Skeletal muscle satellite cell (primary cell): ENCODE data around the gene TNRC6A.
"Not testable (repeated sequence)": the region's sequence is repeated elsewhere in the genome, so short reads cannot be mapped to it uniquely, and the experiment has no call there.

Experiments used
- H3K27me3 ChIP-seq: 2 replicates; pipeline ENCODE4 v1.7.0; 2013; ENCODE audit warnings: low read length; ENCODE audit not compliant: control insufficient read depth, insufficient read depth
- H3K36me3 ChIP-seq: 2 replicates; pipeline ENCODE4 v1.7.0; 2013; ENCODE audit warnings: mild to moderate bottlenecking, control low read depth, low read length; ENCODE audit not compliant: insufficient read depth
- H3K4me1 ChIP-seq: 2 replicates; pipeline ENCODE4 v1.7.0; 2013; ENCODE audit warnings: low read length; ENCODE audit not compliant: control insufficient read depth, insufficient read depth
- H3K4me2 ChIP-seq: 2 replicates; pipeline ENCODE4 v1.7.0; 2013; ENCODE audit warnings: mild to moderate bottlenecking, low read length
- H3K4me3 ChIP-seq: 2 replicates; pipeline ENCODE4 v1.7.0; 2013; ENCODE audit warnings: low read length
- H3K9ac ChIP-seq: 2 replicates; pipeline ENCODE4 v1.7.0; 2013; ENCODE audit warnings: mild to moderate bottlenecking, low read depth, low read length, moderate library complexity
- H3K9me3 ChIP-seq: replicated peaks from 2 replicates; pipeline ENCODE4 v1.7.0; 2013; ENCODE audit warnings: mild to moderate bottlenecking, control low read depth, low read length

TNRC6A gene

GRCh38 chr16:24698308-24698707 is 31.1 kb upstream of the TNRC6A start:
- H3K4me3 ChIP-seq, result no peak overlapping the region
- H3K9me3 ChIP-seq, result no peaks in the 10 kb centered on the region
- no peaks in the 10 kb centered on the region for H3K36me3 ChIP-seq
- H3K9ac ChIP-seq, result no peak overlapping the region
- H3K4me1 ChIP-seq, result peaks cover 20% of the 10 kb centered on the region
- H3K27me3 ChIP-seq, result no peaks in the 10 kb centered on the region
- no peak overlapping the region for H3K4me2 ChIP-seq

GRCh38 chr16:24699151-24699723 is 30.2 kb upstream of the TNRC6A start:
- Histone ChIP-seq H3K4me2 (no peak overlapping the region), H3K27me3 (no peaks in the 10 kb centered on the region), H3K36me3 (no peaks in the 10 kb centered on the region), H3K9me3 (no peaks in the 10 kb centered on the region), H3K4me3 (no peak overlapping the region), H3K9ac (no peak overlapping the region), H3K4me1 (peaks cover 20% of the 10 kb centered on the region)

GRCh38 chr16:24700549-24701392 is 28.7 kb upstream of the TNRC6A start:
- H3K4me2 ChIP-seq, result peak overlapping the region; percentile 63
- H3K27me3 ChIP-seq, result no peaks in the 10 kb centered on the region
- H3K4me1 ChIP-seq, result peaks cover 20% of the 10 kb centered on the region
- H3K9ac ChIP-seq, result peak overlapping the region; percentile 43
- no peaks in the 10 kb centered on the region for H3K36me3 ChIP-seq
- no peaks in the 10 kb centered on the region for H3K9me3 ChIP-seq
- peak overlapping the region; percentile 8 for H3K4me3 ChIP-seq

- Histone ChIP-seq H3K9me3 (no peaks in the 10 kb centered on the region), H3K36me3 (no peaks in the 10 kb centered on the region), H3K4me1 (peaks cover 20% of the 10 kb centered on the region), H3K4me2 (peak overlapping the region; percentile 63), H3K9ac (peak overlapping the region; percentile 43), H3K4me3 (peak overlapping the region; percentile 23), H3K27me3 (no peaks in the 10 kb centered on the region)
Observed at GRCh38 chr16:24701521-24701951, 27.9 kb upstream of the TNRC6A start.

- not testable (repeated sequence) for H3K27me3 ChIP-seq, H3K4me3 ChIP-seq, H3K9me3 ChIP-seq, H3K36me3 ChIP-seq, H3K4me1 ChIP-seq, H3K4me2 ChIP-seq, H3K9ac ChIP-seq
Observed at GRCh38 chr16:24707760-24708159, 21.7 kb upstream of the TNRC6A start.

- Histone ChIP-seq H3K4me2 (no peak overlapping the region), H3K36me3 (no peaks in the 10 kb centered on the region), H3K9me3 (no peaks in the 10 kb centered on the region), H3K27me3 (no peaks in the 10 kb centered on the region), H3K9ac (no peak overlapping the region), H3K4me3 (no peak overlapping the region), H3K4me1 (no peaks in the 10 kb centered on the region)
Observed at GRCh38 chr16:24713379-24713778, 16.1 kb upstream of the TNRC6A start.

GRCh38 chr16:24717411-24717810 is 12.0 kb upstream of the TNRC6A start:
- H3K4me2 ChIP-seq, result no peak overlapping the region
- H3K9ac ChIP-seq, result no peak overlapping the region
- H3K27me3 ChIP-seq, result no peaks in the 10 kb centered on the region
- no peaks in the 10 kb centered on the region for H3K9me3 ChIP-seq
- H3K4me1 ChIP-seq, result no peaks in the 10 kb centered on the region
- H3K4me3 ChIP-seq, result no peak overlapping the region
- no peaks in the 10 kb centered on the region for H3K36me3 ChIP-seq

- H3K9me3 ChIP-seq, result no peaks in the 10 kb centered on the region
Observed at GRCh38 chr16:24718967-24719521, 10.4 kb upstream of the TNRC6A start.

GRCh38 chr16:24721830-24722238 is 7.6 kb upstream of the TNRC6A start:
- no peak overlapping the region for H3K9ac ChIP-seq
- no peak overlapping the region for H3K4me2 ChIP-seq
- no peaks in the 10 kb centered on the region for H3K9me3 ChIP-seq
- H3K27me3 ChIP-seq, result no peaks in the 10 kb centered on the region
- peaks cover 13% of the 10 kb centered on the region for H3K4me1 ChIP-seq
- H3K36me3 ChIP-seq, result no peaks in the 10 kb centered on the region
- no peak overlapping the region for H3K4me3 ChIP-seq

More at GRCh38 chr16:24718967-24719521, 10.4 kb upstream of the TNRC6A start:
- H3K4me2 ChIP-seq, result no peak overlapping the region
- H3K9ac ChIP-seq, result no peak overlapping the region
- peaks cover 13% of the 10 kb centered on the region for H3K4me1 ChIP-seq
- no peaks in the 10 kb centered on the region for H3K27me3 ChIP-seq
- no peaks in the 10 kb centered on the region for H3K36me3 ChIP-seq
- H3K4me3 ChIP-seq, result no peak overlapping the region

GRCh38 chr16:24723663-24724062 is 5.8 kb upstream of the TNRC6A start:
- H3K36me3 ChIP-seq, result no peaks in the 10 kb centered on the region
- H3K9ac ChIP-seq, result no peak overlapping the region
- H3K9me3 ChIP-seq, result no peaks in the 10 kb centered on the region
- peaks cover 14% of the 10 kb centered on the region for H3K4me1 ChIP-seq
- no peak overlapping the region for H3K4me3 ChIP-seq
- H3K27me3 ChIP-seq, result no peaks in the 10 kb centered on the region
- H3K4me2 ChIP-seq, result peak overlapping the region; percentile 47

GRCh38 chr16:24728011-24728410 is 1.4 kb upstream of the TNRC6A start:
- H3K4me2 ChIP-seq, result no peak overlapping the region
- peaks cover 7% of the 10 kb centered on the region for H3K36me3 ChIP-seq
- H3K4me1 ChIP-seq, result peaks cover 30% of the 10 kb centered on the region
- no peaks in the 10 kb centered on the region for H3K27me3 ChIP-seq
- no peak overlapping the region for H3K4me3 ChIP-seq
- no peak overlapping the region for H3K9ac ChIP-seq
- no peaks in the 10 kb centered on the region for H3K9me3 ChIP-seq
